GM23248 (cell line): ENCODE data around the gene LIN28A. TPM values are rescaled to one million over a fixed set of nuclear protein-coding genes. Genes with fewer than 3 reads are reported as not detected.

Experiments
- DNase-seq: peaks from one replicate; pipeline ENCODE4 v3.0.0-alpha.2; 2015
- H2AFZ ChIP-seq: fragments of 200-600 bp; sonication (generic); 2 replicates; pipeline ENCODE4 v1.6.1; 2016; ENCODE audit warnings: antibody characterized with exemption
- H3F3A ChIP-seq: fragments of 200-600 bp; sonication (generic); 2 replicates; pipeline ENCODE4 v1.6.1; 2016; ENCODE audit warnings: mild to moderate bottlenecking, antibody characterized with exemption, mixed run types; ENCODE audit not compliant: insufficient read depth
- H3K27ac ChIP-seq: fragments of 200-600 bp; sonication (generic); 2 replicates; pipeline ENCODE4 v1.5.1; 2016; ENCODE audit warnings: mild to moderate bottlenecking
- H3K27me3 ChIP-seq: fragments of 200-600 bp; sonication (generic); replicated peaks from 2 replicates; pipeline ENCODE4 v1.6.1; 2016; ENCODE audit warnings: mild to moderate bottlenecking; ENCODE audit not compliant: insufficient read depth
- H3K36me3 ChIP-seq: fragments of 200-600 bp; sonication (generic); 2 replicates; pipeline ENCODE4 v1.6.1; 2016; ENCODE audit warnings: low read depth, mild to moderate bottlenecking
- H3K4me1 ChIP-seq: fragments of 200-600 bp; sonication (generic); 2 replicates; pipeline ENCODE4 v1.6.1; 2016; ENCODE audit warnings: mild to moderate bottlenecking; ENCODE audit not compliant: insufficient read depth
- H3K4me2 ChIP-seq: fragments of 200-600 bp; sonication (generic); one replicate; pipeline ENCODE4 v1.6.1; 2016; ENCODE audit warnings: mild to moderate bottlenecking; ENCODE audit not compliant: unreplicated experiment
- H3K4me3 ChIP-seq: fragments of 200-600 bp; sonication (generic); 2 replicates; pipeline ENCODE4 v1.5.1; 2016; ENCODE audit warnings: mild to moderate bottlenecking
- H3K79me2 ChIP-seq: fragments of 200-600 bp; sonication (generic); 2 replicates; pipeline ENCODE4 v1.6.1; 2016; ENCODE audit warnings: mild to moderate bottlenecking; ENCODE audit not compliant: insufficient read depth
- H3K9ac ChIP-seq: fragments of 200-600 bp; sonication (generic); 2 replicates; pipeline ENCODE4 v1.6.1; 2016; ENCODE audit warnings: mild to moderate bottlenecking
- H3K9me2 ChIP-seq: fragments of 200-600 bp; sonication (generic); 2 replicates; pipeline ENCODE4 v1.6.1; 2016; ENCODE audit warnings: mixed run types, mild to moderate bottlenecking, moderate library complexity; ENCODE audit not compliant: insufficient read depth
- H3K9me3 ChIP-seq: fragments of 200-600 bp; sonication (generic); one replicate; pipeline ENCODE4 v1.6.1; 2017; ENCODE audit warnings: low read depth
- H4K20me1 ChIP-seq: fragments of 200-600 bp; sonication (generic); 2 replicates; pipeline ENCODE4 v1.6.0; 2016; ENCODE audit not compliant: insufficient read depth
- EZH2 ChIP-seq: fragments of 200-600 bp; sonication (generic); IDR thresholded peaks from 2 replicates; pipeline ENCODE4 v1.6.1; 2018; ENCODE audit warnings: antibody characterized with exemption, mild to moderate bottlenecking; ENCODE audit not compliant: insufficient read depth, poor library complexity, severe bottlenecking
- EZH2phosphoT487 ChIP-seq: fragments of 200-600 bp; sonication (generic); IDR thresholded peaks from 2 replicates; pipeline ENCODE4 v1.6.1; 2018; ENCODE audit warnings: antibody characterized with exemption, moderate library complexity, mild to moderate bottlenecking, low read depth; ENCODE audit not compliant: insufficient read depth
- WGBS, 2 experiments: methylation state at CpG; one replicate each; pipeline ENCODE4 v1.1.6; 2015 to 2017; ENCODE audit warnings: low lambda C conversion rate in 2 of 2, low coverage in 1 of 2; ENCODE audit errors: missing lambda C conversion rate in 2 of 2; 5-methylcytosine and 5-hydroxymethylcytosine counted together
- in situ Hi-C: fragments of 300-500 bp; cut with MboI; formaldehyde crosslinking; loops from 2 replicates; pipeline ENCODE4 v1.15.0; 2020
- polyA plus RNA-seq: library from polyadenylated mRNA; unstranded; fragments of >200 nt; fragmentation: Nextera tagmentation; extraction: Ambion mirVana; gene quantifications from 2 replicates; pipeline ENCODE4 v1.2.1, GENCODE V29; 2016
- total RNA-seq: library from RNA; depleted of rRNA; stranded (reverse); fragments of >200 nt; shearing (Covaris generic); gene quantifications from 2 replicates; pipeline ENCODE4 v1.2.3, GENCODE V29; 2014

LIN28A gene
- total and polyA plus RNA-seq, 2 experiments from 2014 or later: 0.14 TPM; not detected in 1

DNA sequence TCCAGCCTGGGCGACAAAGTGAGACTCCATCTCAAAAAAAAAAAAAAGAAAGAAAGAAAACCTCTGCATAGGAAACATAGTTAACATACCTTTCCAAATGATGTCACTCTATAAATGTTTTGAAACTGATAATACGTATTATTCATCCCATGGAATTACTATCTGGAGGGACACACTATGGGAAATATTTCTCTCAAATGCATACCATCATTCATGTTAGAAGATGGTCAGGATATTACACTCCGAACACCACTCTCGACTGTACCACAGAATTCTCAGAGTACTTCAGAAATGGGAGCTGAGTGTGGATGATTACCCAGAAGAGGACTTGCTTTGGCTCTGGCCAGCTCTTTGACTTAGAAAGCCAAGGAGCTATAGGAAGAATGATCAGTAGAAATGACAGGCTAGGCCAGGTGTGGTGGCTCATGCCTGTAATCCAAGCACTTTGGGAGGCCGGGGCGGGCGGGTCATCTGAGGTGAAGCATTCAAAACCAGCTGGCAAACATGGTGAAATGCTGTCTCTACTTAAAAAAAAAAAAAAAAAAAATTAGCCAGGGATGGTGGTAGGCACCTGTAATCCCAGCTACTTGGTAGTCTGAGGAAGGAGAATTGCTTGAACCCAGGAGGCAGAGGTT lies 5.2 kb upstream of the LIN28A start:
- in situ Hi-C loops: no loop called here
- Histone ChIP-seq H3K4me2 (peak overlapping the region; percentile 28), H3K27ac (no peak overlapping the region)

GRCh38 chr1:26408604-26409003 lies 2.0 kb upstream of the LIN28A start:
- Histone ChIP-seq H3K9me3 (no peaks in the 10 kb centered on the region), H3K27me3 (peaks cover 43% of the 10 kb centered on the region), H3K4me3 (no peak overlapping the region), H2AFZ (no peak overlapping the region), H3K4me2 (no peak overlapping the region), H3K27ac (no peak overlapping the region), H3K9me2 (no peaks in the 10 kb centered on the region), H3K9ac (no peak overlapping the region), H3K79me2 (no peaks in the 10 kb centered on the region), H3K4me1 (peaks cover 9% of the 10 kb centered on the region; the same call in 1 of the 2 replicates), H3F3A (peaks cover 8% of the 10 kb centered on the region), H4K20me1 (no peaks in the 10 kb centered on the region), H3K36me3 (no peaks in the 10 kb centered on the region)
- TF ChIP-seq EZH2: no peak
- no peak for TF ChIP-seq EZH2phosphoT487
- 3% methylated on average over 12 of the region's 12 CpGs for WGBS, 2 experiments
- in situ Hi-C loops: no loop called here
- peak; percentile 80 for DNase-seq

More for the DNA sequence above, 5.2 kb upstream of the LIN28A start:
- H3K4me1 ChIP-seq: peaks cover 9% of the 10 kb centered on the region; the same call in 1 of the 2 replicates
- DNase-seq: peak; percentile 41
- no peaks in the 10 kb centered on the region for H3K9me2 ChIP-seq
- 64% methylated on average over 6 to 7 of the region's 7 CpGs for WGBS, 2 experiments
- no peak overlapping the region for H3K4me3 ChIP-seq
- peaks cover 8% of the 10 kb centered on the region for H3F3A ChIP-seq
- H3K9me3 ChIP-seq: no peaks in the 10 kb centered on the region
- TF ChIP-seq EZH2phosphoT487: no peak
- no peak for TF ChIP-seq EZH2
- H3K9ac ChIP-seq: no peak overlapping the region
- H4K20me1 ChIP-seq: no peaks in the 10 kb centered on the region
- no peaks in the 10 kb centered on the region for H3K79me2 ChIP-seq
- no peak overlapping the region for H2AFZ ChIP-seq
- no peaks in the 10 kb centered on the region for H3K36me3 ChIP-seq
- H3K27me3 ChIP-seq: peaks cover 15% of the 10 kb centered on the region

- Histone ChIP-seq H3K9me2 (no peaks in the 10 kb centered on the region), H3K9me3 (no peaks in the 10 kb centered on the region), H3K4me3 (no peak overlapping the region), H3K79me2 (no peaks in the 10 kb centered on the region), H3K36me3 (no peaks in the 10 kb centered on the region), H3F3A (peaks cover 8% of the 10 kb centered on the region), H3K27ac (no peak overlapping the region), H3K27me3 (peaks cover 48% of the 10 kb centered on the region), H3K9ac (no peak overlapping the region), H2AFZ (no peak overlapping the region), H3K4me1 (peaks cover 9% of the 10 kb centered on the region; the same call in 1 of the 2 replicates), H3K4me2 (no peak overlapping the region), H4K20me1 (no peaks in the 10 kb centered on the region)
- no peak for DNase-seq
- in situ Hi-C loops: no loop called here
- TF ChIP-seq EZH2phosphoT487: no peak
- WGBS, 2 experiments: 5 to 7% methylated on average over 16 of the region's 16 CpGs
Measured at GRCh38 chr1:26409191-26409807, 1.3 kb upstream of the LIN28A start.

DNA sequence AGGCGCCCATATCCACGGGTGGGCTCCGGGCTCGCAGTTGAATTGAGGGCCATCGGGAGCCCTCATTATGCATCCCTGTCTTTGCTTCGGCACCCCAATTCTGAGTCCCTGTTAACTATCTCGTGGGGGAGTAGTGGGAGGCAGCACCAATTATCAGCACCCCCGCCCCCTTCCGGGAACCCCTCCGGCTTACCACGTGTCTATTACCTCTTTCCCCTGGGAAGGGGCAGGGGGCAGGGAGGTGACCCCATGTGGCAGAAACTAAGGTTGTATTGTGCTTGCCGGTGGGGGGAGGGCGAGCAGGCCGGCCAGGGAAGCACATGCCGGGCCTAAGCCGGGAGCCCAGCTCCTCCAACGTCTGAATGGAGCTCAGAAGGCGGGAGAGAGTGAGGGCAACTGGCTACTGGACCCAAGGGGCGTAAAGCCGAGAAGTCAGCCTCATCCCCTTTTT lies 1.0 kb downstream of the LIN28A start:
- H3K9me3 ChIP-seq: no peaks in the 10 kb centered on the region
- H4K20me1 ChIP-seq: no peaks in the 10 kb centered on the region
- H3K79me2 ChIP-seq: no peaks in the 10 kb centered on the region
- TF ChIP-seq EZH2 (peak; percentile 70), EZH2phosphoT487 (no peak)
- DNase-seq: no peak
- no peaks in the 10 kb centered on the region for H3K9me2 ChIP-seq
- H3K9ac ChIP-seq: no peak overlapping the region
- no peaks in the 10 kb centered on the region for H3F3A ChIP-seq
- H3K4me2 ChIP-seq: no peak overlapping the region
- peaks cover 6% of the 10 kb centered on the region; the same call in 1 of the 2 replicates for H3K4me1 ChIP-seq
- H3K27ac ChIP-seq: no peak overlapping the region
- in situ Hi-C loops: no loop called here
- 5% methylated on average over 20 of the region's 20 CpGs for WGBS, 2 experiments
- H2AFZ ChIP-seq: no peak overlapping the region
- no peak overlapping the region for H3K4me3 ChIP-seq
- H3K36me3 ChIP-seq: no peaks in the 10 kb centered on the region
- peaks cover 67% of the 10 kb centered on the region for H3K27me3 ChIP-seq
